NB4 (cell line): ENCODE data around the gene PEMT.

Source experiments
- MYC ChIP-seq: IDR thresholded peaks from 2 replicates; pipeline ENCODE4 v1.6.1; 2011; ENCODE audit warnings: low read depth, low read length
- POLR2A ChIP-seq: IDR thresholded peaks from 2 replicates; pipeline ENCODE4 v1.6.1; 2011; ENCODE audit warnings: mild to moderate bottlenecking; ENCODE audit not compliant: insufficient read length; ENCODE audit errors: extremely low read depth
- TF ChIP-seq, protein P1 (sequence below): IDR thresholded peaks from one replicate; pipeline ENCODE4 v1.5.1; 2012; ENCODE audit warnings: low read depth, low read length
- TF ChIP-seq, protein P2 (sequence below): IDR thresholded peaks from 2 replicates; pipeline ENCODE4 v1.6.1; 2011; ENCODE audit warnings: low read depth, low read length

DNA sequence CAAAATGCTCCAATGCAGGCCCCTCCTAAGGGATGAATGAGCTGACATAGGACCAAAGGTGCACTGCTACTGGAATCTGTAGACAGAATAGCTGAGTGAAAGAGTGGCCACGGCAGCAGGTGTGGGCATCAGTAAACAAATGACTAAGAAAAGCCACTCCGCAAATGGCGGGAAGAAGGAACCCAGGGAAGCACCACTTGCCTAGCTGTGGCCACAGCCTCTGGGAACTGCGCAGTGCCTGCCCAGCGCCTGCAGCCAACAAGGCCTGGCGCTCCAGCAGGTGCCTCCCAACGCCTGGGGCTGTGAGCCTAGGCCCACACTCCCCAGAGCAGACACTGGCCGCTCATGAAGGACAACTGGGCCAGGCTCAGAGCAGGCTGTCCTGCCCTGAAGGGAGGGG lies 11.8 kb downstream of the PEMT start:
- TF ChIP-seq, protein P1, sequence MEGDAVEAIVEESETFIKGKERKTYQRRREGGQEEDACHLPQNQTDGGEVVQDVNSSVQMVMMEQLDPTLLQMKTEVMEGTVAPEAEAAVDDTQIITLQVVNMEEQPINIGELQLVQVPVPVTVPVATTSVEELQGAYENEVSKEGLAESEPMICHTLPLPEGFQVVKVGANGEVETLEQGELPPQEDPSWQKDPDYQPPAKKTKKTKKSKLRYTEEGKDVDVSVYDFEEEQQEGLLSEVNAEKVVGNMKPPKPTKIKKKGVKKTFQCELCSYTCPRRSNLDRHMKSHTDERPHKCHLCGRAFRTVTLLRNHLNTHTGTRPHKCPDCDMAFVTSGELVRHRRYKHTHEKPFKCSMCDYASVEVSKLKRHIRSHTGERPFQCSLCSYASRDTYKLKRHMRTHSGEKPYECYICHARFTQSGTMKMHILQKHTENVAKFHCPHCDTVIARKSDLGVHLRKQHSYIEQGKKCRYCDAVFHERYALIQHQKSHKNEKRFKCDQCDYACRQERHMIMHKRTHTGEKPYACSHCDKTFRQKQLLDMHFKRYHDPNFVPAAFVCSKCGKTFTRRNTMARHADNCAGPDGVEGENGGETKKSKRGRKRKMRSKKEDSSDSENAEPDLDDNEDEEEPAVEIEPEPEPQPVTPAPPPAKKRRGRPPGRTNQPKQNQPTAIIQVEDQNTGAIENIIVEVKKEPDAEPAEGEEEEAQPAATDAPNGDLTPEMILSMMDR: no peak
- TF ChIP-seq POLR2A (no peak), MYC (no peak)
- TF ChIP-seq, protein P2, sequence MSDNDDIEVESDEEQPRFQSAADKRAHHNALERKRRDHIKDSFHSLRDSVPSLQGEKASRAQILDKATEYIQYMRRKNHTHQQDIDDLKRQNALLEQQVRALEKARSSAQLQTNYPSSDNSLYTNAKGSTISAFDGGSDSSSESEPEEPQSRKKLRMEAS: no peak
